OCI-LY7 (cell line): ENCODE data around the gene EIF4E2. TPM values are rescaled to one million over a fixed set of nuclear protein-coding genes. Genes with fewer than 3 reads are reported as not detected.

Experiments
- BruUV-seq: library from RNA; stranded (reverse); fragments of 400-500 nt; replicated peaks from 2 replicates; lab custom pipeline; 2021; lab: Mats Ljungman, UMichigan
- CTCF ChIA-PET: fragments of 300-600 bp; sonication (Branson Sonifier 250); formaldehyde crosslinking; loops from one replicate; lab custom pipeline; 2022; ENCODE audit warnings: antibody characterized with exemption; ENCODE audit not compliant: unreplicated experiment; lab: Charles Lee
- POLR2A ChIA-PET: fragments of 300-600 bp; sonication (Branson Sonifier 250); formaldehyde crosslinking; loops from one replicate; lab custom pipeline; 2022; ENCODE audit warnings: antibody characterized with exemption; lab: Charles Lee
- DNase-seq: peaks from one replicate; pipeline ENCODE4 v3.0.0-alpha.2; 2015; ENCODE audit warnings: low spot score
- H2AFZ ChIP-seq: fragments of 200-600 bp; sonication (generic), shearing (Covaris generic); 2 replicates; pipeline ENCODE4 v1.6.1; 2014; ENCODE audit warnings: mild to moderate bottlenecking, antibody characterized with exemption, low read length, moderate library complexity
- H3K27ac ChIP-seq: fragments of 200-600 bp; sonication (generic); 2 replicates; pipeline ENCODE4 v1.5.1; 2014; ENCODE audit warnings: mixed run types, low read depth, mild to moderate bottlenecking, moderate library complexity, low read length, inconsistent platforms; ENCODE audit not compliant: poor library complexity, severe bottlenecking
- H3K36me3 ChIP-seq: fragments of 200-600 bp; sonication (generic); 2 replicates; pipeline ENCODE4 v1.6.1; 2014; ENCODE audit warnings: mild to moderate bottlenecking, antibody characterized with exemption, low read length, moderate library complexity, mixed read lengths; ENCODE audit not compliant: insufficient read depth
- H3K4me1 ChIP-seq: fragments of 200-600 bp; sonication (generic); 2 replicates; pipeline ENCODE4 v1.5.1; 2014; ENCODE audit warnings: mild to moderate bottlenecking, low read length; ENCODE audit not compliant: insufficient read depth, poor library complexity, severe bottlenecking
- H3K4me2 ChIP-seq: fragments of 200-600 bp; sonication (generic); 2 replicates; pipeline ENCODE4 v1.6.1; 2014; ENCODE audit warnings: mild to moderate bottlenecking, low read length
- H3K4me3 ChIP-seq: fragments of 200-600 bp; sonication (generic); 2 replicates; pipeline ENCODE4 v1.5.1; 2014; ENCODE audit warnings: mild to moderate bottlenecking, low read depth, low read length; ENCODE audit not compliant: poor library complexity, severe bottlenecking
- H3K79me2 ChIP-seq: fragments of 200-600 bp; sonication (generic); 2 replicates; pipeline ENCODE4 v1.6.1; 2016; ENCODE audit warnings: low read depth, mild to moderate bottlenecking, low read length, moderate library complexity, mixed read lengths; ENCODE audit not compliant: insufficient read depth
- H3K9me2 ChIP-seq: fragments of 200-600 bp; sonication (generic); 2 replicates; pipeline ENCODE4 v1.6.1; 2016; ENCODE audit warnings: mild to moderate bottlenecking, low read length, mixed read lengths; ENCODE audit not compliant: insufficient read depth
- H3K9me3 ChIP-seq: fragments of 200-600 bp; sonication (generic); 2 replicates; pipeline ENCODE4 v1.6.1; 2014; ENCODE audit warnings: mild to moderate bottlenecking, mixed run types, low read length, mixed read lengths
- H4K20me1 ChIP-seq: fragments of 200-600 bp; sonication (generic); 2 replicates; pipeline ENCODE4 v1.6.1; 2014; ENCODE audit warnings: mild to moderate bottlenecking, antibody characterized with exemption, low read length, moderate library complexity, mixed read lengths; ENCODE audit not compliant: insufficient read depth
- EZH2phosphoT487 ChIP-seq: fragments of 200-600 bp; sonication (generic); IDR thresholded peaks from 2 replicates; pipeline ENCODE4 v1.6.1; 2018; ENCODE audit warnings: low read depth, borderline replicate concordance, mild to moderate bottlenecking, mixed run types, antibody characterized with exemption, low read length, moderate library complexity, mixed read lengths
- intact Hi-C: fragments of 100-400 bp; cut with micrococcal nuclease; formaldehyde crosslinking; loops from one replicate; pipeline ENCODE4 v1.10.0; 2022; ENCODE audit not compliant: unreplicated experiment
- total RNA-seq, 2 experiments: library from RNA; depleted of rRNA in 1 of 2; stranded (reverse); fragments of >200 nt in 1 of 2; shearing (Covaris generic) in 1 of 2; gene quantifications; 2 replicates each; pipeline ENCODE4 v1.2.3, GENCODE V29; 2014 to 2022
- TF ChIP-seq, protein P1 (sequence below): fragments of 200-600 bp; sonication (generic); conservative IDR thresholded peaks from 2 replicates; pipeline ENCODE4 v1.5.1; 2014; ENCODE audit warnings: mild to moderate bottlenecking, antibody characterized with exemption, low read length, moderate library complexity, mixed read lengths

Gene EIF4E2
- total RNA-seq, 2 experiments from 2014 or later, result 59.9 to 76.3 TPM

DNA sequence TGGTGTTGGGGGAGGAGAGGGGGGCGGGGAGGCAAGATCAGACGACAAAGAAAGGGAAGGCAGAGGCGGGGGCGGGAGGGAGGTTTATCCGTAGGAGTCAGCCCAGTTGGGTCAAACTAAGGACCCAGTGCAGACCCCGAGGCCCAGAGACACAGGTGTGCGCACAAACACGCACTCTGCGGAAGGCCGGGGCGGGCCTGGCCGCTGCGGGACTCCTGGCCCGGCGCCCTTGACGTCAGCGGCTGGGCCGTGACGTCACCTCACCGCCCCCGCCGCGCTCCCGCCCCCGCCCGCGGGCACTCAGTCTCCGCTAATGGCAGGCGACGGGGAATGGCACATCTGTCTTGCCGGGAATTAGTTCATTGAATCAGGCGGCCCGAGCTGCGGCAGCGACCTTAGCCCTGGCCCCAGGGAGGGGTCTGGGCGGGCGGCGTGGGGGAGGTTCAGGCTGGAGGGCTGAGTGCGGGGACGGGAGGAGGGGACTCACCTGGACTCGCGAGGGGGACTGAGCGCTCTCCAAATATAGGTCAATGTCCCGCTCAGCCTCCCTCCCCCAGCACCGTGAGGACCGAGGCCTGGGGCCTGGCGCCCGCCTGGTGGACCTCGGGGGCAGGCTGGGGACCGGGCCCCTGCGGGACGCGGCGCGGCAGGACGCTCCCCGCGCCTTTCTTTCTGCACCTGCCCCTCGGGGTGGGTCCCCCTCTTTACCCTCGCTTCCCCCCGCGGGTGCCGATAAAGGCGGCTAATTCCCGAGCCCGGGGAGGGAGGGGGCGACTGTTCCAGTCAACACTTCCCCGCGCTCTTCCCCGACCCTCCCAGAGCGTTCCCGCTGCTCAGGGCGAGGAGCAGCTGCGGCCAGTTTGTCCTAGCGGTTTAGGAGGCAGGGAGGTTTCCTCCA is 47.3 kb upstream of the EIF4E2 start:
- Histone ChIP-seq H4K20me1 (no peaks in the 10 kb centered on the region), H3K9me2 (no peaks in the 10 kb centered on the region), H2AFZ (no peak overlapping the region), H3K4me1 (no peaks in the 10 kb centered on the region), H3K36me3 (no peaks in the 10 kb centered on the region), H3K4me2 (no peak overlapping the region), H3K4me3 (no peak overlapping the region), H3K79me2 (no peaks in the 10 kb centered on the region), H3K27ac (no peak overlapping the region), H3K9me3 (no peaks in the 10 kb centered on the region)
- intact Hi-C loops, result no loop called here
- DNase-seq, result no peak
- no peak for TF ChIP-seq EZH2phosphoT487
- TF ChIP-seq, protein P1, sequence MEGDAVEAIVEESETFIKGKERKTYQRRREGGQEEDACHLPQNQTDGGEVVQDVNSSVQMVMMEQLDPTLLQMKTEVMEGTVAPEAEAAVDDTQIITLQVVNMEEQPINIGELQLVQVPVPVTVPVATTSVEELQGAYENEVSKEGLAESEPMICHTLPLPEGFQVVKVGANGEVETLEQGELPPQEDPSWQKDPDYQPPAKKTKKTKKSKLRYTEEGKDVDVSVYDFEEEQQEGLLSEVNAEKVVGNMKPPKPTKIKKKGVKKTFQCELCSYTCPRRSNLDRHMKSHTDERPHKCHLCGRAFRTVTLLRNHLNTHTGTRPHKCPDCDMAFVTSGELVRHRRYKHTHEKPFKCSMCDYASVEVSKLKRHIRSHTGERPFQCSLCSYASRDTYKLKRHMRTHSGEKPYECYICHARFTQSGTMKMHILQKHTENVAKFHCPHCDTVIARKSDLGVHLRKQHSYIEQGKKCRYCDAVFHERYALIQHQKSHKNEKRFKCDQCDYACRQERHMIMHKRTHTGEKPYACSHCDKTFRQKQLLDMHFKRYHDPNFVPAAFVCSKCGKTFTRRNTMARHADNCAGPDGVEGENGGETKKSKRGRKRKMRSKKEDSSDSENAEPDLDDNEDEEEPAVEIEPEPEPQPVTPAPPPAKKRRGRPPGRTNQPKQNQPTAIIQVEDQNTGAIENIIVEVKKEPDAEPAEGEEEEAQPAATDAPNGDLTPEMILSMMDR, result no peak
- CTCF ChIA-PET, result no interaction called here
- no TSS peak for BruUV-seq
- POLR2A ChIA-PET, result no interaction called here

DNA sequence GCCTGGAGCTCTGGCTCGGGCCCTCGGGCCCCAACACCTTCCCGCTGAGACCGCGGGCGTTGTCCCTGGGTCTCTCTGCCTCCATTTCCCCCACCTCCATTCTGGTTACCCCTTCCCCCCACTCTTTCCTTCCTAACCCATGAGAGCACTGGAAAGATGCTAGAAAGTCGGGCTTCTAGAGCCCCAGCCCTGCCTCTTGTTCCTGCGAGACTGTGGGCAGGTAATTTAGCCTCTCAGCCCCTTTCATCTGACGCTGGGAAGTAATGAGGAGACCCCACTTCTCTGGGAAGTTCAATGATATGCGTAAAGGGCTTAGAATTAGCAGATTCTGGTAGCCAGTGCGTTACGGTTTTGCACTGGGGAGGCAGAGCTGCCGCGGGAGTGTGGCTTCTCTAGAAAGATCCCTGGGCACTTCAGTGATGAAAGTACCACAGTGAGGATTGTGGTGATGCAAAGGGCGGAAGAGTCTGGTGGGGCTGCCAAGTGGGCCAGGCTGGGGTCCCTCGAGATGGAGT is 46.6 kb upstream of the EIF4E2 start:
- no peaks in the 10 kb centered on the region for H3K9me3 ChIP-seq
- BruUV-seq, result no TSS peak
- H3K4me1 ChIP-seq, result no peaks in the 10 kb centered on the region
- intact Hi-C loops, result no loop called here
- H4K20me1 ChIP-seq, result no peaks in the 10 kb centered on the region
- H3K9me2 ChIP-seq, result no peaks in the 10 kb centered on the region
- no peak overlapping the region for H3K27ac ChIP-seq
- CTCF ChIA-PET, result no interaction called here
- TF ChIP-seq EZH2phosphoT487, result no peak
- TF ChIP-seq, protein P1, result no peak
- no peaks in the 10 kb centered on the region for H3K36me3 ChIP-seq
- POLR2A ChIA-PET, result no interaction called here
- H3K4me3 ChIP-seq, result no peak overlapping the region
- no peak overlapping the region for H3K4me2 ChIP-seq
- H2AFZ ChIP-seq, result no peak overlapping the region
- H3K79me2 ChIP-seq, result no peaks in the 10 kb centered on the region
- no peak for DNase-seq

DNA sequence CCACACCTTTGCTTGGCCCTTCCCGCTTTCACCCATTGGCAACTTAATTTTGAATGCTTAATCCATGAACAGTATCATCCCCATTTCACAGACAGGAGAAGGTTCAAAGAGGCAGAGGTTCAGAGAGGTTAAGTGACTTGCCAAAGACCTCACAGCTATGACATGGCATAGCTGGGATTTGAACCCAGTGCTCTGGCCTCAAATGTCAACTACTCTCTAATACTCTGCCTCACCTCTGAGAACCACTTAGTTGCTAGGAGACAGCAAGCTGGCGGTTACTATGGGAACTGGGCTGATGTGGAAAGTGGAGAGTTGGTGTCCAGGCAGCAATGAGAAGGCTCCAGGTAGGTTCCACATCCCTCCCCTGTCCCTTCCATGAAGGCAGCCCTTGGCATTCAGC is 46.1 kb upstream of the EIF4E2 start:
- BruUV-seq, result no TSS peak
- DNase-seq, result no peak
- Histone ChIP-seq H3K79me2 (no peaks in the 10 kb centered on the region), H2AFZ (no peak overlapping the region), H3K4me1 (no peaks in the 10 kb centered on the region), H3K27ac (no peak overlapping the region), H3K4me2 (no peak overlapping the region), H3K9me3 (no peaks in the 10 kb centered on the region), H3K36me3 (no peaks in the 10 kb centered on the region), H3K9me2 (no peaks in the 10 kb centered on the region), H3K4me3 (no peak overlapping the region), H4K20me1 (no peaks in the 10 kb centered on the region)
- no peak for TF ChIP-seq EZH2phosphoT487
- TF ChIP-seq, protein P1, result no peak
- ChIA-PET POLR2A (no interaction called here), CTCF (no interaction called here)
- intact Hi-C loops, result no loop called here
